ENCODE results near the gene SASH1. TPM values are rescaled to one million over a fixed set of nuclear protein-coding genes. Genes with fewer than 3 reads are reported as not detected.
A peak's percentile ranks its signal among the peaks of the same experiment; 100 is the strongest.

Gene SASH1
- total and polyA plus RNA-seq, 2 of the 8 experiments (the other 6 are each of a cell fraction or from before 2014, with no cell fraction given) = 6.0 to 20.2 TPM

DNA sequence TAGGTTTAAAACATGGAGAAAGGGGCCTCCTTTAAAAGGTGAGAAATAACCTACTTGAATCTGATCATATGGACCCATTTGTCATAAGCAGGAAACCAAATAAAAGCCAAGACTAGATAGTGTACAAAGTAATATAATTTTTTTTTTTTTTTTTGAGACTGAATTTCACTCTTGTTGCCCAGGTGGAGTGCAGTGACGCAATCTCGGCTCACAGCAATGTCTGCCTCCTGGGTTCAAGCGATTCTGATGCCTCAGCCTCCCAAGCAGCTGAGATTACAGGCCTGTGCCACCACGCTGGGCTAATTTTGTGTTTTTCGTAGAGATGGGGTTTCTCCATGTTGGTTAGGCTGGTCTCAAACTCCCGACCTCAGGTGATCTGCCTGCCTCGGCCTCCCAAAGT is 89.2 kb downstream of the SASH1 start:
- Histone ChIP-seq H3K27ac (ENCODE audit: low read depth, low read length) (no peak overlapping the region), H3K23me2 (ENCODE audit: low read depth, low read length) (no peaks in the 10 kb centered on the region), H4K8ac (ENCODE audit: extremely low read depth, insufficient read depth, low read length) (no peak overlapping the region), H3K36me3 (ENCODE audit: control insufficient read depth in 2 of 4, insufficient read depth in 4 of 4, low read length in 3 of 4) (no peaks in the 10 kb centered on the region), H4K5ac (ENCODE audit: insufficient read length, low read depth, low read length) (no peak overlapping the region), H2BK20ac (ENCODE audit: low read length) (no peak overlapping the region), H3K18ac (ENCODE audit: extremely low read depth, low read length) (no peak overlapping the region), H3K79me2 (ENCODE audit: control insufficient read depth in 1 of 2, insufficient read depth in 2 of 2, low read length in 2 of 2) (peaks cover 0 to 7% of the 10 kb centered on the region in 2 experiments; a peak in 2 of 4 replicates), H3K9me3 (ENCODE audit: insufficient read depth in 2 of 2, low read depth in 1 of 2, low read length in 1 of 2) (no peaks in the 10 kb centered on the region), H2BK120ac (replicated peaks; ENCODE audit: low read depth, low read length) (no peak overlapping the region), H3K27me3 (replicated peaks in 1 of 4; ENCODE audit: control insufficient read depth in 3 of 4, extremely low read depth in 1 of 4, insufficient read depth in 3 of 4, low read length in 3 of 4) (no peaks in the 10 kb centered on the region), H2BK15ac (ENCODE audit: low read length) (no peak overlapping the region), H2BK12ac (ENCODE audit: low read depth, low read length) (no peak overlapping the region), H2AK5ac (ENCODE audit: low read depth, low read length) (no peak overlapping the region), H3K4me2 (ENCODE audit: insufficient read depth in 1 of 2, low read depth in 2 of 2, low read length in 2 of 2) (no peak overlapping the region), H3K14ac (ENCODE audit: insufficient read length) (no peak overlapping the region), H2AFZ (ENCODE audit: low read length) (no peak overlapping the region), H2BK5ac (ENCODE audit: low read depth, low read length) (no peak overlapping the region), H4K20me1 (replicated peaks in 1 of 2; ENCODE audit: control insufficient read depth in 1 of 2, insufficient read depth in 2 of 2, low read length in 2 of 2) (peaks cover 0 to 4% of the 10 kb centered on the region in 2 experiments), H3K4me1 (replicated peaks in 1 of 4; ENCODE audit: control insufficient read depth in 3 of 4, insufficient read depth in 4 of 4, low read length in 3 of 4) (0 out of 7 replicates have a peak, but pooled peaks cover 0 to 3% (median 0%) of the 10 kb centered on the region in 4 experiments), H3K23ac (ENCODE audit: insufficient read length) (no peak overlapping the region), H3K4me3 (ENCODE audit: extremely low read depth in 1 of 4, insufficient read depth in 2 of 4, low read depth in 3 of 4, low read length in 4 of 4) (no peak overlapping the region), H3K4ac (replicated peaks; ENCODE audit: insufficient read length, low read depth, low read length) (no peak overlapping the region), H4K91ac (replicated peaks; ENCODE audit: insufficient read length, low read length) (no peak overlapping the region), H3K79me1 (ENCODE audit: low read depth, low read length) (no peaks in the 10 kb centered on the region), H3K9ac (replicated peaks in 1 of 4; ENCODE audit: extremely low read depth in 1 of 4, low read depth in 3 of 4, low read length in 3 of 4) (no peak overlapping the region), H3K56ac (replicated peaks; ENCODE audit: insufficient read length, low read depth, low read length) (no peak overlapping the region)
- 91% methylated on average over 7 of the region's 7 CpGs; no CpG with 5 or more reads in 1 of the 2 experiments for WGBS, 2 experiments (ENCODE audit: extremely low coverage in 1 of 2, insufficient coverage in 1 of 2, insufficient read length in 1 of 2, insufficient replicate concordance in 2 of 2, low coverage in 1 of 2, low lambda C conversion rate in 2 of 2, missing lambda C conversion rate in 1 of 2)
- FAIRE-seq = no peak
- TF ChIP-seq TAF7 (optimal IDR thresholded peaks at IDR 0.05; ENCODE audit: borderline replicate concordance, low read depth, low read length) = no peak
- no peak for TF ChIP-seq BCL11A (IDR thresholded peaks at IDR 0.05; ENCODE audit: low read depth in 2 of 2, low read length in 2 of 2)
- TF ChIP-seq MAFK (IDR thresholded peaks at IDR 0.05; ENCODE audit: low read depth, low read length) = no peak
- peak; percentile 55 for TF ChIP-seq CEBPB (IDR thresholded peaks at IDR 0.05; ENCODE audit: low read depth, low read length)
- TF ChIP-seq HDAC2 (IDR thresholded peaks at IDR 0.05; ENCODE audit: borderline replicate concordance in 1 of 2, low read depth in 2 of 2, low read length in 2 of 2) = no peak
- TF ChIP-seq KDM5A (IDR thresholded peaks at IDR 0.05; ENCODE audit: low read length) = no peak
- no peak for TF ChIP-seq CBX8 (IDR thresholded peaks at IDR 0.05; ENCODE audit: borderline replicate concordance, low read depth, low read length)
- DNase-seq (ENCODE audit: low read depth in 1 of 2, low spot score in 2 of 2) = no peak
- POLR2A ChIA-PET (ENCODE audit: partially characterized antibody) = interaction anchor here (0.6 kb wide), 1 partner anchor 21 kb away, joined by 3 read pairs; no protein-coding TSS in a partner anchor
- CTCF ChIA-PET (ENCODE audit: partially characterized antibody) = interaction anchor here (0.8 to 1.0 kb wide), 2 partner anchors 107 to 566 kb away, joined by 3 to 4 read pairs; no protein-coding TSS in a partner anchor

All from H1 (cell line).